ENCODE measurements around the gene MRFAP1. TPM values are rescaled to one million over a fixed set of nuclear protein-coding genes. Genes with fewer than 3 reads are reported as not detected.

Gene MRFAP1
- total RNA-seq, 1 donor from 2014 or later = 93.8 TPM

DNA sequence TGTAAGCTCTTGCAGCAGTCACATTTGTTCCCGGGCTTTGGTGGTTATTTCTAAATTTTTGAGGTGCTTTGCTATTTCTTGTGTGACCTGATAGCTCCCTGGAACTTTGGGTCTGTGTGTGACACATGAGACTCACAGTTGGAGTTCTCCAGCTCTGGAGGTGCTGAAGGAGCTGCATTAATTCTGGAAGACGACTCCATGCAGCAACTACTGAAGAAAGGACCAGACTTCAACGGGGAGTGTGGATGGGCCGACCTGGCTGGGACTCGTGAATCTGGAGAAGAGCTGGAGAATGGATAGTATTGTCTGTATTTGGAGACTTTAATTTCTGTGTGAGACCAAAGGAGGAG is 1.5 kb downstream of the MRFAP1 start:
- peaks cover 39% of the 10 kb centered on the region for H3K36me3 Mint-ChIP-seq (ENCODE audit: low read depth)
- H3K9me3 Mint-ChIP-seq = no peaks in the 10 kb centered on the region
- no peak for TF ChIP-seq CTCF (IDR thresholded peaks at IDR 0.05)
- H3K27me3 Mint-ChIP-seq = no peaks in the 10 kb centered on the region
- ChIA-PET CTCF (no interaction called here), POLR2A (interaction anchor here (0.8 to 5.8 kb wide), 9 partner anchors 17 to 426 kb away, joined by 3 to 118 read pairs (median 10); partner anchors contain the start of genes BLOC1S4, GRPEL1, MAN2B2 and MRFAP1L1)
- peak overlapping the region; percentile 100 for H3K27ac Mint-ChIP-seq
- DNase-seq (no peak), ATAC-seq (ENCODE audit: low read depth) (no peak)
- intact Hi-C loops (cut with micrococcal nuclease) = loop anchor here (2.0 kb wide), 2 partner anchors 17 to 345 kb away; no protein-coding TSS in a partner anchor
- peaks cover 36% of the 10 kb centered on the region for H3K4me1 Mint-ChIP-seq
- H3K4me3 Mint-ChIP-seq = peak overlapping the region; percentile 99

DNA sequence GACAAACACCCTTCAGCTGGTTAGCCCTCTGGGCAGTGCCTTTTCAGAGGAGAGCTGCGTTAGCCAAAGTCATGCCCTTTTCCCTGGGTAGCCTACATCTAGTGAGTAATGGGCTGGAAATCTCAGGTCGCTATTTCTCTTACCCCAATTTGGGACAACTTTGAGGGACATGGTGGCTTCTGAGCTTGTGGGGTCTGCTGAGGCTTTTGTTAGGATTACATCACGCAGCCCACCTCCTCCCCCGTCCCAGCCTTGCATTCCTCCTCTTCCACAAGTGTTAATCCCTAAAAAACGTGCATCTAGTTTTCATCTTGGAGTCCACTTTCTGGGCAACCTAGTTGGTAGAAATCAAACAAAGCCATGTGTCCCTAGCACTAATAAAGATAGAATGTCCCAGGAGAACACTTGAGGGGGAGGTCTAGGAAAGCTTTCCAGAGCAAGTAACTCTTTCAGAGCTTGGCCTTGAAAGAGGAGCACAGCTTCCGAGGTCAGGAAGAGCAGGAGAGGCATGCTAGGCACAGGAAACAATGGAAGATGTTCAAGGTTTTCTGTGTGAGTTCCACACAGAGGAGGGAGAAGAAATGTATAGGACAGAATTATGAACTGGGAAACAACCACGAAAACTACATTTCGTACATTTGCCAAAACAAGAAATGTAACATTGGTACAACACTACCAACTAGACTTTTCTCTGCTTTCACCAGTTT is 2.8 kb downstream of the MRFAP1 start:
- no peak overlapping the region for H3K27ac Mint-ChIP-seq

DNA sequence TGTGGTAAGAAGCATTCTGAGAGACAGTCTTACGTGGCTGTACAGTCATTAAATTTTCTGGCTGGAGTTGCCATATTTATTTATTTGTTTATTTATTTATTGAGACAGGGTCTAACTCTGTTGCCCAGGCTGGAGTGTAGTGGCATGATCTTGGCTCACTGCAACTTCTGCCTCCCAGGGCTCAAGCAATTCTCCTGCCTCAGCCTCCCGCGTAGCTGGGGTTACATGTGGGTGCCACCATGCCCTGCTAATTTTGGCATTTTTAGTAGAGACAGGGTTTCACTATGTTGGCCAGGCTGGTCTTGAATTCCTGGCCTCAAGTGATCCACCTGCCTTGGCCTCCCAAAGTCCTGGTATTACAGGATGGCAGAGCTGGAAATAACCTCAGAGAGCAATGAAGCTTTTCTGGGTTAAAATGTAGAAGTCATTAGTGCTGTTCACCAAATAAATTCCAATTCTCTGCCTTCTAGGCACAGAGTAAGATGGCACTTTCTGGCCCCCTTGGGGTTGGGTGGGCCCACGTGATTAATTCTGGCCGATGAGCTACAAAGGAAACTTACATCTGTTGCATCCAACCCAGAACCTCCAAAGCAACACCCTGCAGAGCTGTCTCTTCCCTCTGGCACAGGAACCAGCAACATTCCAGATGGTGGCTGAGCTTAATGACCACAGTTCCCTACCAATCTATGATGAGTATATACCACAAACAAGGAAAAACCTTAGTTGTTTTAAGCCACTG is 4.5 kb downstream of the MRFAP1 start:
- ATAC-seq (ENCODE audit: low read depth) (no peak), DNase-seq (no peak)
- TF ChIP-seq CTCF (IDR thresholded peaks at IDR 0.05) = no peak
- peaks cover 39% of the 10 kb centered on the region for H3K36me3 Mint-ChIP-seq (ENCODE audit: low read depth)
- H3K27ac Mint-ChIP-seq = peak overlapping the region; percentile 65
- CTCF ChIA-PET = no interaction called here
- intact Hi-C loops (cut with micrococcal nuclease) = no loop called here
- H3K4me3 Mint-ChIP-seq = no peak overlapping the region
- H3K9me3 Mint-ChIP-seq = no peaks in the 10 kb centered on the region
- POLR2A ChIA-PET = interaction anchor here (0.5 to 1.3 kb wide), 6 partner anchors 29 to 423 kb away, joined by 3 to 4 read pairs (median 3); partner anchors contain the start of genes GRPEL1 and MRFAP1L1
- H3K27me3 Mint-ChIP-seq = no peaks in the 10 kb centered on the region
- H3K4me1 Mint-ChIP-seq = peaks cover 36% of the 10 kb centered on the region

More for the DNA sequence above, 2.8 kb downstream of the MRFAP1 start:
- CTCF ChIA-PET = no interaction called here
- Mint-ChIP-seq H3K4me1 (peaks cover 36% of the 10 kb centered on the region), H3K4me3 (no peak overlapping the region), H3K36me3 (ENCODE audit: low read depth) (peaks cover 39% of the 10 kb centered on the region), H3K27me3 (no peaks in the 10 kb centered on the region), H3K9me3 (no peaks in the 10 kb centered on the region)
- intact Hi-C loops (cut with micrococcal nuclease) = no loop called here
- no peak for TF ChIP-seq CTCF (IDR thresholded peaks at IDR 0.05)
- POLR2A ChIA-PET = interaction anchor here (0.6 to 5.8 kb wide), 6 partner anchors 10 to 425 kb away, joined by 3 to 118 read pairs (median 20); partner anchors contain the start of genes BLOC1S4, GRPEL1 and MRFAP1L1
- DNase-seq (no peak), ATAC-seq (ENCODE audit: low read depth) (no peak)

DNA sequence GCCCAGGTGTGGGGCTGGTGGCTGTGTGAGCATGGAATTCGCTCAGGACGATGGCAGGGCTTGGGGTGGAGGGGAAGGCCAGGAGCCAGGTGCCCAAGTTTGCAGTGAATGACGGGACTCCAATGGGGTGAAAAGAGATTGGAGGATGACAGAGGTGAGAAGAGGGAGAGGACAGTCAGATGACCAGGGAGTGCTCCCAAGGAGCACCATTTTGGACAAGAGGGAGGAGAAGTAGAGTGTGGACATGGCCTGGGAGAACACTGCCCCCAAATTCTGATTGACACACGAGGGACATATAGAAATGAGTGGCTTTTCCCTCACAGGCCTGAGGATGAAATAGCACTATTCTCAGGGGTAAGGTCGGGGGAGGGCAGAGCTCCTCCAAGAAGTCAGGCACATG is 6.7 kb downstream of the MRFAP1 start:
- Mint-ChIP-seq H3K9me3 (no peaks in the 10 kb centered on the region), H3K27ac (no peak overlapping the region), H3K4me1 (peaks cover 15% of the 10 kb centered on the region), H3K4me3 (no peak overlapping the region), H3K27me3 (no peaks in the 10 kb centered on the region), H3K36me3 (ENCODE audit: low read depth) (peaks cover 18% of the 10 kb centered on the region)
- ChIA-PET POLR2A (no interaction called here), CTCF (no interaction called here)
- intact Hi-C loops (cut with micrococcal nuclease) = no loop called here
- TF ChIP-seq CTCF (IDR thresholded peaks at IDR 0.05) = no peak
- ATAC-seq (ENCODE audit: low read depth) (no peak), DNase-seq (no peak)

- H3K9me3 Mint-ChIP-seq = no peaks in the 10 kb centered on the region
- CTCF ChIA-PET = no interaction called here
- ATAC-seq (ENCODE audit: low read depth) (no peak), DNase-seq (no peak)
- no peak overlapping the region for H3K27ac Mint-ChIP-seq
- H3K4me1 Mint-ChIP-seq = peaks cover 10% of the 10 kb centered on the region
- no peak overlapping the region for H3K4me3 Mint-ChIP-seq
- peaks cover 13% of the 10 kb centered on the region for H3K36me3 Mint-ChIP-seq (ENCODE audit: low read depth)
- H3K27me3 Mint-ChIP-seq = no peaks in the 10 kb centered on the region
- no peak for TF ChIP-seq CTCF (IDR thresholded peaks at IDR 0.05)
- POLR2A ChIA-PET = no interaction called here
- intact Hi-C loops (cut with micrococcal nuclease) = no loop called here
Observed at GRCh38 chr4:6647582-6648230, 7.2 kb downstream of the MRFAP1 start.

Measured in activated B cell treated with CpG ODN at 0.5 μM for 24 hours (primary cell).